Measurements from ENCODE around the gene PEX1.

DNA sequence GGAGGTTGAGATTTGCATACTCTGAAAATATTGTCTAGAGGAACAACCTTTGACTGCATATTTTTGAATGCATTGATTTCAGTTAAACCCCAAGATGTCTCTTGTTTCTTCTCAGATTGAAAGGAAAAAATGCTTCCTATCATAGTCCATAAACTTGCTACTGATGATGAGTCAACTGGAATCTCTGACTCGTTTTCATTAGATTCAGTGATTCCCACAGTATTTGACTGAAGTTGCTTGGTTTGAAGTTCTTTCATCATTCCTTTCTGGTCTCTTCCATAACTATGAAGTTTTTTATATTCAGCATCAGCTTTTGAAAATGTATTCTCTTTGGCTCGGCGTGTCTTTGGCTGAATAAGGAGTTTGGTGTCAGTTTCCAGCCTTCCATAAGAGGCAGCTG is 10.7 kb downstream of the PEX1 start:
- no peak for TF ChIP-seq CTCF (conservative IDR thresholded peaks at IDR 0.05; ENCODE audit: low read depth, low read length)
- TF ChIP-seq POLR2A (IDR thresholded peaks at IDR 0.05; ENCODE audit: low read depth, low read length), result no peak
- TF ChIP-seq, protein P1, sequence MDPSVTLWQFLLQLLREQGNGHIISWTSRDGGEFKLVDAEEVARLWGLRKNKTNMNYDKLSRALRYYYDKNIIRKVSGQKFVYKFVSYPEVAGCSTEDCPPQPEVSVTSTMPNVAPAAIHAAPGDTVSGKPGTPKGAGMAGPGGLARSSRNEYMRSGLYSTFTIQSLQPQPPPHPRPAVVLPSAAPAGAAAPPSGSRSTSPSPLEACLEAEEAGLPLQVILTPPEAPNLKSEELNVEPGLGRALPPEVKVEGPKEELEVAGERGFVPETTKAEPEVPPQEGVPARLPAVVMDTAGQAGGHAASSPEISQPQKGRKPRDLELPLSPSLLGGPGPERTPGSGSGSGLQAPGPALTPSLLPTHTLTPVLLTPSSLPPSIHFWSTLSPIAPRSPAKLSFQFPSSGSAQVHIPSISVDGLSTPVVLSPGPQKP (IDR thresholded peaks at IDR 0.05; ENCODE audit: borderline replicate concordance, low read depth, low read length), result no peak
- TF ChIP-seq USF2 (IDR thresholded peaks at IDR 0.05; ENCODE audit: low read depth, low read length), result no peak
- no peak for TF ChIP-seq BHLHE40 (IDR thresholded peaks at IDR 0.05; ENCODE audit: low read depth, low read length)
- TF ChIP-seq CEBPB (IDR thresholded peaks at IDR 0.05; ENCODE audit: low read depth, low read length), result no peak
- TF ChIP-seq SMC3 (IDR thresholded peaks at IDR 0.05; ENCODE audit: low read depth, low read length), result no peak
- TF ChIP-seq NFE2L2 (IDR thresholded peaks at IDR 0.05; ENCODE audit: low read depth, low read length), result no peak

Data from IMR-90 (cell line).